ENCODE data around the gene CNTN6. TPM values are rescaled to one million over a fixed set of nuclear protein-coding genes. Genes with fewer than 3 reads are reported as not detected.

Gene CNTN6
- total RNA-seq, 1 experiment from 2014 or later, result not detected

- ChIA-PET RAD21 (ENCODE audit: low non-redundant PET in 1 of 2, low total read pairs in 2 of 2, uncharacterized antibody in 2 of 2, unreplicated experiment in 2 of 2) (no interaction called here), POLR2A (no interaction called here)
- no peak for DNase-seq (ENCODE audit: low read depth, low spot score)
Observed at GRCh38 chr3:1214933-1215332, 122.1 kb downstream of the CNTN6 start.

More at GRCh38 chr3:1214933-1215332, 122.1 kb downstream of the CNTN6 start:
- CTCF ChIA-PET, result no interaction called here
- H2AFZ ChIP-seq (ENCODE audit: low read depth, low read length, poor library complexity, severe bottlenecking), result no peak overlapping the region
- H3K4me3 ChIP-seq (replicated peaks in 1 of 2; ENCODE audit: low read depth in 1 of 2, low read length in 2 of 2), result no peak overlapping the region
- H3K27ac ChIP-seq (ENCODE audit: low read depth, low read length), result no peak overlapping the region
- no peaks in the 10 kb centered on the region for H3K27me3 ChIP-seq (ENCODE audit: insufficient read depth, low read length)
- H3K9me2 ChIP-seq (ENCODE audit: insufficient read depth), result no peaks in the 10 kb centered on the region
- ATAC-seq, result no peak
- intact Hi-C loops (cut with micrococcal nuclease), result no loop called here
- no peak for TF ChIP-seq CTCF (IDR thresholded peaks at IDR 0.05 in 2 of 3, conservative IDR thresholded peaks at IDR 0.05 in 1 of 3; ENCODE audit: borderline replicate concordance in 1 of 3, insufficient read depth in 1 of 3, low read depth in 2 of 3, low read length in 2 of 3)
- no peak for TF ChIP-seq EGR1 (IDR thresholded peaks at IDR 0.05; ENCODE audit: low read depth)
- no peak for TF ChIP-seq POLR2AphosphoS5 (IDR thresholded peaks at IDR 0.05; ENCODE audit: low read depth, low read length)
- no peak for TF ChIP-seq SIN3A (IDR thresholded peaks at IDR 0.05; ENCODE audit: low read depth)
- TF ChIP-seq ATF3 (IDR thresholded peaks at IDR 0.05), result no peak
- no peak for TF ChIP-seq SRF (IDR thresholded peaks at IDR 0.05; ENCODE audit: low read depth)
- TF ChIP-seq ZBTB33 (IDR thresholded peaks at IDR 0.05; ENCODE audit: extremely low read depth, insufficient replicate concordance, low read length), result no peak
- no peaks in the 10 kb centered on the region for H3K36me3 ChIP-seq (ENCODE audit: control insufficient read depth in 1 of 2, insufficient read depth in 2 of 2, low read length in 2 of 2)
- no peak overlapping the region for H3K4me2 ChIP-seq (ENCODE audit: low read length)
- BruUV-seq (replicated peaks), result no TSS peak
- no peaks in the 10 kb centered on the region for H3K4me1 ChIP-seq (ENCODE audit: control insufficient read depth in 1 of 2, insufficient read depth in 2 of 2, low read length in 2 of 2)
- H3K79me2 ChIP-seq (ENCODE audit: insufficient read depth, low read length), result no peaks in the 10 kb centered on the region
- no peak overlapping the region for H3K9ac ChIP-seq (ENCODE audit: low read length)
- peaks cover 15 to 23% of the 10 kb centered on the region in 2 experiments; a peak in 2 of 4 replicates for H3K9me3 ChIP-seq (ENCODE audit: control insufficient read depth in 1 of 2, insufficient read depth in 1 of 2, low read depth in 1 of 2, low read length in 2 of 2)
- H4K20me1 ChIP-seq (ENCODE audit: insufficient read depth), result no peaks in the 10 kb centered on the region

All from HCT116 (cell line).